Spinal cord (tissue), 10 donors: ENCODE data around the gene DPH5. TPM values are rescaled to one million over a fixed set of nuclear protein-coding genes. Genes with fewer than 3 reads are reported as not detected.
"Not testable (repeated sequence)": the region's sequence is repeated elsewhere in the genome, so short reads cannot be mapped to it uniquely, and the experiment has no call there.

Experiments used
- DNase-seq, 6 donors: peaks; one replicate each; pipeline versions ENCODE4 v3.0.0 to v3.0.0-alpha.2; 2013 to 2015; ENCODE audit warnings: low spot score in 6 of 6, low read depth in 4 of 6
- H3K27ac ChIP-seq: one replicate; pipeline ENCODE4 v1.5.1; 2013; ENCODE audit warnings: low read depth, low read length, control low read depth
- H3K27me3 ChIP-seq: one replicate; pipeline ENCODE4 v1.6.1; 2013; ENCODE audit warnings: low read length; ENCODE audit not compliant: control insufficient read depth, insufficient read depth
- H3K36me3 ChIP-seq: one replicate; pipeline ENCODE4 v1.6.1; 2013; ENCODE audit warnings: low read length; ENCODE audit not compliant: control insufficient read depth, insufficient read depth
- H3K4me1 ChIP-seq: one replicate; pipeline ENCODE4 v1.6.1; 2013; ENCODE audit warnings: low read length; ENCODE audit not compliant: control insufficient read depth, insufficient read depth
- H3K4me3 ChIP-seq: one replicate; pipeline ENCODE4 v1.5.1; 2013; ENCODE audit warnings: low read depth, low read length, control low read depth
- H3K9me3 ChIP-seq: one replicate; pipeline ENCODE4 v1.6.1; 2013; ENCODE audit warnings: low read length; ENCODE audit not compliant: control insufficient read depth, insufficient read depth
- WGBS: methylation state at CpG from one replicate; pipeline ENCODE4 v1.1.5; 2013; ENCODE audit warnings: missing lambda C conversion rate; ENCODE audit not compliant: insufficient coverage; 5-methylcytosine and 5-hydroxymethylcytosine counted together
- polyA plus RNA-seq, 2 donors: library from polyadenylated mRNA; unstranded; fragments of 120-200 nt; gene quantifications; one replicate each; pipeline ENCODE4 v1.2.1, GENCODE V29; 2013; ENCODE audit not compliant: insufficient read length in 2 of 2
- total RNA-seq, 2 donors: library from RNA; depleted of rRNA in 1 of 2; stranded (reverse); fragments of 120-200 nt in 1 of 2; fragments of >200 nt in 1 of 2; gene quantifications; one replicate each; pipeline versions ENCODE4 v1.2.3 to v1.2.4, GENCODE V29; 2013 to 2014
- donor health status: healthy.

The DPH5 gene
- total and polyA plus RNA-seq, 4 donors, result 28.6 to 35.0 (median 34.5) TPM

- no peaks in the 10 kb centered on the region for H3K9me3 ChIP-seq
- WGBS, result no CpG with 5 or more reads among the region's 1 CpG
- H3K4me3 ChIP-seq, result no peak overlapping the region
- DNase-seq, result no peak
- H3K4me1 ChIP-seq, result no peaks in the 10 kb centered on the region
- H3K27me3 ChIP-seq, result no peaks in the 10 kb centered on the region
- H3K36me3 ChIP-seq, result peaks cover 9% of the 10 kb centered on the region
- H3K27ac ChIP-seq, result no peak overlapping the region
Observed at GRCh38 chr1:100971021-100971420, 54.6 kb downstream of the DPH5 start.

- Histone ChIP-seq H3K4me3 (no peak overlapping the region), H3K9me3 (no peaks in the 10 kb centered on the region), H3K27me3 (no peaks in the 10 kb centered on the region), H3K4me1 (no peaks in the 10 kb centered on the region), H3K27ac (no peak overlapping the region), H3K36me3 (peaks cover 11% of the 10 kb centered on the region)
- WGBS, result 78% methylated on average over 1 of the region's 2 CpGs
- DNase-seq, result no peak
Observed at GRCh38 chr1:100969327-100969726, 56.3 kb downstream of the DPH5 start.

- no peaks in the 10 kb centered on the region for H3K9me3 ChIP-seq
- no peak overlapping the region for H3K27ac ChIP-seq
- no peak overlapping the region for H3K4me3 ChIP-seq
- no peaks in the 10 kb centered on the region for H3K4me1 ChIP-seq
- H3K27me3 ChIP-seq, result no peaks in the 10 kb centered on the region
- no peak for DNase-seq
- peaks cover 11% of the 10 kb centered on the region for H3K36me3 ChIP-seq
- WGBS, result no CpG with 5 or more reads among the region's 1 CpG
Observed at GRCh38 chr1:100968621-100969020, 57.0 kb downstream of the DPH5 start.

GRCh38 chr1:100960098-100960497 is 65.5 kb downstream of the DPH5 start:
- Histone ChIP-seq H3K27me3 (no peaks in the 10 kb centered on the region), H3K36me3 (no peaks in the 10 kb centered on the region), H3K9me3 (no peaks in the 10 kb centered on the region), H3K4me1 (no peaks in the 10 kb centered on the region), H3K4me3 (no peak overlapping the region), H3K27ac (no peak overlapping the region)
- WGBS, result 100% methylated on average over 1 of the region's 1 CpG
- no peak for DNase-seq

GRCh38 chr1:100959502-100960060 is 66.0 kb downstream of the DPH5 start:
- H3K36me3 ChIP-seq, result no peaks in the 10 kb centered on the region
- 90% methylated on average over 3 of the region's 5 CpGs for WGBS
- no peaks in the 10 kb centered on the region for H3K9me3 ChIP-seq
- no peak overlapping the region for H3K27ac ChIP-seq
- no peak for DNase-seq
- H3K4me3 ChIP-seq, result no peak overlapping the region
- no peaks in the 10 kb centered on the region for H3K4me1 ChIP-seq
- H3K27me3 ChIP-seq, result no peaks in the 10 kb centered on the region

- Histone ChIP-seq H3K27me3 (no peaks in the 10 kb centered on the region), H3K4me1 (no peaks in the 10 kb centered on the region), H3K4me3 (no peak overlapping the region), H3K36me3 (peaks cover 2% of the 10 kb centered on the region), H3K27ac (no peak overlapping the region), H3K9me3 (no peaks in the 10 kb centered on the region)
- WGBS, result no CpG with 5 or more reads among the region's 1 CpG
- DNase-seq, result peak in 1 of 6 donors; percentile 15
Observed at GRCh38 chr1:100955322-100955721, 70.3 kb downstream of the DPH5 start.

- Histone ChIP-seq H3K27me3 (no peaks in the 10 kb centered on the region), H3K36me3 (peaks cover 2% of the 10 kb centered on the region), H3K9me3 (no peaks in the 10 kb centered on the region), H3K4me1 (no peaks in the 10 kb centered on the region), H3K4me3 (no peak overlapping the region), H3K27ac (no peak overlapping the region)
- DNase-seq, result peak in 1 of 6 donors; percentile 35
- no CpG with 5 or more reads among the region's 2 CpGs for WGBS
Observed at GRCh38 chr1:100953960-100954730, 71.4 kb downstream of the DPH5 start.

- not testable (repeated sequence) for H3K36me3 ChIP-seq, H3K4me1 ChIP-seq, H3K9me3 ChIP-seq, DNase-seq, H3K27me3 ChIP-seq, H3K27ac ChIP-seq, H3K4me3 ChIP-seq
- no CpG with 5 or more reads among the region's 1 CpG for WGBS
Observed at GRCh38 chr1:100952970-100953369, 72.6 kb downstream of the DPH5 start.

GRCh38 chr1:100952104-100952745 is 73.4 kb downstream of the DPH5 start:
- H3K9me3 ChIP-seq, result no peaks in the 10 kb centered on the region
- H3K4me1 ChIP-seq, result no peaks in the 10 kb centered on the region
- DNase-seq, result no peak
- H3K27ac ChIP-seq, result no peak overlapping the region
- H3K36me3 ChIP-seq, result peaks cover 2% of the 10 kb centered on the region
- H3K27me3 ChIP-seq, result no peaks in the 10 kb centered on the region
- H3K4me3 ChIP-seq, result no peak overlapping the region
- 100% methylated on average over 1 of the region's 4 CpGs for WGBS
